HG02623 (cell line): ENCODE data around the gene PEAR1.

Experiments used
- ATAC-seq: cut with Tn5 transposase; IDR thresholded peaks from one replicate; pipeline ENCODE4 v1.9.1; 2021; ENCODE audit warnings: moderate library complexity; ENCODE audit not compliant: unreplicated experiment

The PEAR1 gene

DNA sequence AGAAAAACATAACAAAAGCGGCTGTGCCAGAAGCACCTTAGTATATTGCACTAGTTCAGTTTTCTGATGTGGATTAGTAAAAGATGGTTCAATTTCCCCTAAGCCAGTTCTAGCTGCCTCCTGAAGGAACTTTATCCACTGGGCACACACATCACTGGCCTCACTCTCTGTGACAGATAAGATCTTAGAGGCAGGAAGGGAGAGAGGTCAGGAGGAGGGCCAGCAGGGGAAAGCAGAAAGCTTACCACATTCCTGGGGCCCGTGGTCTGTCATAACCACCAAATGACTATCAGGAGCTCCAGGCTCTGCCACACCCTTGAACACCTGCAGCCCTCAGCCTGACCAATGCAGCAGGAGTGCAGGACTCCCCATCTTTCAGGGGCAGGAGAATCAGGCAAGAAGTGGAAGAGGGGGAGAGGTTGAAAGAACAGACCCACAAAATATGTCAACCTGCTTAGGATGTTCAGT lies 64.8 kb downstream of the PEAR1 start:
- no peak for ATAC-seq

- ATAC-seq: no peak
Observed at GRCh38 chr1:156959414-156959813, 65.9 kb downstream of the PEAR1 start.

- ATAC-seq: no peak
Observed at GRCh38 chr1:156959925-156960324, 66.4 kb downstream of the PEAR1 start.

GRCh38 chr1:156961709-156962108 lies 68.2 kb downstream of the PEAR1 start:
- ATAC-seq: no peak

- ATAC-seq: no peak
Observed at GRCh38 chr1:156963621-156964020, 70.1 kb downstream of the PEAR1 start.

- no peak for ATAC-seq
Observed at GRCh38 chr1:156964441-156964840, 70.9 kb downstream of the PEAR1 start.
